ENCODE measurements around the gene FBXO46.

FBXO46 gene

GRCh38 chr19:45730368-45731288 is at the start of gene FBXO46:
FBXO46 (minus strand) TSS chr19:45730896; CDS start chr19:45713495, 17,401 bp downstream.
- DNase-seq (peak; percentile 94), ATAC-seq (peak; percentile 99)

- no peak for DNase-seq
- ATAC-seq: no peak
These were observed 49.4 kb upstream of the FBXO46 start for GRCh38 chr19:45780146-45780447.

DNA sequence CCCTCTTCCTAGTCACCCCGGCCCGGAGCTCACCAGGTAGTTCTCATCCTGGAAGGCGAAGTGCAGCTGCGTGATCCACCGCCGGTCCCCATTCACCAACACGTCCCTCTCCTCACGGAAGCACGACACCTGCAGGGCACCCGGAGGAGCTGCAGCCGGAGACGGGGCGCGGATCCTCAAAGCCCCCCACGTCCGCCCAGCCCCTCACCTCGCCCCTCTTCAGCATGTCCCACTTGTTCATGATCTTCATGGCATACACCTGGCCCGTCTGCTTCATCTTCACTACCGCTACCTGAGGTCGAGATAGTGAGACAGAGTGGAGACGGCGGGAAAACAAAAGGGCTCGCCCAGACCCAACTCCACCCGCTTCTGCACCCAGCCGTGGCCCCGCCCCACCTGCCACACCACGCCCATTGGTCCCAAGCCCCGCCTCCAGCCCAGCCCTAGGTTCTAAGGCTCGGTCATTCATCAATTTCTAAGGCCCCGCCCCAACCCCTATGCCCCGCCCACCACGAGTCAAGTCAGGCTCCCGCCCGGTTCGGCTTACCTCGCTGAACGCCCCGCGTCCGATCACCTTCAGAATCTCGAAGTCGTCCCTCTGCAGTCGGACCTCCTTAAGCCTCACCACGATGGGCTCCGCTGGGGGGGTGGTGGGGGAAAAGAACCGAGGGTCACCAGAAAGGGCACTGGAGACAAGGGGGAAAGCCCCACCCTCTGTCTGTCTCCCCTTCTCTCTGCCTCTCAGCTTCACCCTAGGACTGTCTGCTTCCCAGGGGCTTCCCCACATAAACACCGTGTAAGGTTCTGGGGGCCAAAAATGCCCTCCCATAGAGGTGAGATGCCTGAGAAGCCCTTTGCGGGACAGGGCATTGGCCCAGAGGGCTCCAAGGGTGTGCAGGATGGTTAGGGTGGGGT is 48.8 kb upstream of the FBXO46 start:
- DNase-seq (peak; percentile 93), ATAC-seq (peak; percentile 88)

- DNase-seq (no peak), ATAC-seq (no peak)
These were observed 47.4 kb upstream of the FBXO46 start for GRCh38 chr19:45778010-45778661.

- ATAC-seq (no peak), DNase-seq (no peak)
These were observed 46.8 kb upstream of the FBXO46 start for GRCh38 chr19:45777395-45777961.

DNA sequence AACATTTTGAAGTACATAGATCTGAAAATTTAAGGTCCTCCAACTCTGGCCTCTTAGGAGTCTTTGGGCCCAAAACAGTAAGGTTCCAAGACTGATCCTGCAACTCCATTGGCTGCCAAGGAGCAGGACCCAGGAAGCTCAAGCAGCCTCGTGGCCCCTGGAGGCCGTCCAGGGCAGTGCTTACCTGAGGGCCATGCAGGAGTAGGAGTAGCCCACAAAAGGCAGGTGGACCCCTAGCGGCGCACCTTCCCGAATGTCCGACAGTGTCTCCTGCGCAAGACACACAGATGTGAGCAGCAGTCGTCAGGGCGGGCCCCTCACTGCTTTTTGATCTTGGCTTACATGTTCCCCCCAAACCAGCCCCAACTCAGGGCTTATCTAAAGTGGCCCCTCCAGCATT is 44.1 kb upstream of the FBXO46 start:
- DNase-seq: no peak
- no peak for ATAC-seq

DNA sequence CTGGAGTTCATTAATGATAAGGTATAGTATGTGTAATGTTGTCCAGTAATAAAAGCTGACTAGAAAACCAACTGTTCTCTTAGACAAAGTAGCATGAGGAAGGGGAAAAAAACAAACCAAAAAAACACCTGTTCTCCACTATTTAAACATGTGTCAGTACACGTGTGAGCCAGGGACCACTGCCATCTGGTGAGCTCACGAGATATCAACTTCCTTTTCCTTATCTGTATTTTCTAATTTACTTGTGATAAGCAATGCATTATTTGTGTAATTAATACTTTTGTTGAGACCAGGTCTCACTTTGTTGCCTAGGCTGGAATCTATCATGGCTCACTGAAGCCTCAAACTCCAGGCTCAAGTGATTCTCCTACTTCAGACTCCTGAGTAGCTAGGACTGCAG is 42.7 kb upstream of the FBXO46 start:
- ATAC-seq: no peak
- no peak for DNase-seq

- DNase-seq: no peak
These were observed 42.2 kb upstream of the FBXO46 start for GRCh38 chr19:45772912-45773311.

DNA sequence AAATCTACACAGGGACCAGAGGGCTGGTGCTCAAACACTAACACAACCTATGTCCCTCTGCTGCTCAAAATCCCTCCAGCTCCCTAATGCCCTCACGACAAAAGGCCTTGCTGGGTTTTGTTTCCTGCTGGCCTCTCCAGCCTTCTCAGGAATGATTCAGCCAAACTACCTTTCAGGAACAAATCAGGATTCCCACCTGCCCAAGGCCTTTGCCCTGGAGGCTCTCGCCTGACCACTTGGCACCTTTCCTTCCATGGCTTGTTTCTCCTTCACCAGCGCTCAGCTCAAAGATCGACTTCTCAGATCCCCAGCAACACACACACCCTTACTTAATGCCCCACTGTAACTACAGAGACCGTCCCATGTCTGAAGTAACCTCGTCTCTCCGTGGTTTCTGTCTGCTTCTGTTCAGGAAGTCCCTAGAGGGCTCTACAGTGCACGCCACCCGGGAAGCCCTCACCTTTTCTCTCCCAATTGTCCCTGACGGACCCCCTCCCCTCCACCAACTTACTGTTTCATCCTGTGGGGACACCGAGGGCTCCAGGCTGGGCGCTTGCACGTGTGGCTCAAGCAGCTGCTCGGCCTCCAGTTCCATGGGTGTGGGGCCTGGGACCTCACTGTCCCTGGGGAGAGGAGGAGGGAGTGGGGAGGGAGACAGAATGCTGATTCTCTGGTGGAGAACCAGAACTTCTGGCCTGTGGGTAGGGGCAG is 41.6 kb upstream of the FBXO46 start:
- DNase-seq: no peak
- no peak for ATAC-seq

More at GRCh38 chr19:45772912-45773311, 42.2 kb upstream of the FBXO46 start:
- ATAC-seq: no peak

DNA sequence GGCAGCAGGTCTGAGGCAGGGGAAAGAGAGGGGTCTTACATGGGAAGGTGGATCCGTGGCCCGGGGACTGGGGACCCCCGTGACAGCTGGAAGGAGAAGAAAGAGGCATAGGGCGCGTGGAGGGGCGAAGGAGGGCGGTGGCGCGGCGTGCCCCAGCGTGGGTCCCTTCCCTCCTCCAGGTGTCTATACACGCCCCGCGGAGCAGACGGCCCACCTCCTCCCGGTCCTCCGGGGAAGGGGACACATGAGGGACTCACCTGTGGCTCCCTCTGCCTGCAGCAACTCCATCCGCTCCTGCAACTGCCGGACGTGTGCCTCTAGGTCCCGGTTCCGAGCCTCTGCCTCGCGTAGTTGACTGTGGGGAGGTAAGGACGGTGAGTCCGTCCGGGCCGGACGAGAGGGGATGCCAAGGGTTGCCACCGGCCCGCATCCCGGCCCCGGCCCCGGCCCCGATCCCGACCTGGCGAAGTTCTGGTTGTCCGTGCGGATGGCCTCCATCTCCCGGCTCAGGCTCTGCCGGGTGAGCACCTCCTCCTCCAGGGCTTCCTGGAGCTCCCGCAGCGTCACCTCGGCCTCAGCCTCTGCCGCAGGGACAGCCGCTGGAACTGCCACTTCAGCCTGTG is 40.7 kb upstream of the FBXO46 start:
- DNase-seq: no peak
- no peak for ATAC-seq

DNA sequence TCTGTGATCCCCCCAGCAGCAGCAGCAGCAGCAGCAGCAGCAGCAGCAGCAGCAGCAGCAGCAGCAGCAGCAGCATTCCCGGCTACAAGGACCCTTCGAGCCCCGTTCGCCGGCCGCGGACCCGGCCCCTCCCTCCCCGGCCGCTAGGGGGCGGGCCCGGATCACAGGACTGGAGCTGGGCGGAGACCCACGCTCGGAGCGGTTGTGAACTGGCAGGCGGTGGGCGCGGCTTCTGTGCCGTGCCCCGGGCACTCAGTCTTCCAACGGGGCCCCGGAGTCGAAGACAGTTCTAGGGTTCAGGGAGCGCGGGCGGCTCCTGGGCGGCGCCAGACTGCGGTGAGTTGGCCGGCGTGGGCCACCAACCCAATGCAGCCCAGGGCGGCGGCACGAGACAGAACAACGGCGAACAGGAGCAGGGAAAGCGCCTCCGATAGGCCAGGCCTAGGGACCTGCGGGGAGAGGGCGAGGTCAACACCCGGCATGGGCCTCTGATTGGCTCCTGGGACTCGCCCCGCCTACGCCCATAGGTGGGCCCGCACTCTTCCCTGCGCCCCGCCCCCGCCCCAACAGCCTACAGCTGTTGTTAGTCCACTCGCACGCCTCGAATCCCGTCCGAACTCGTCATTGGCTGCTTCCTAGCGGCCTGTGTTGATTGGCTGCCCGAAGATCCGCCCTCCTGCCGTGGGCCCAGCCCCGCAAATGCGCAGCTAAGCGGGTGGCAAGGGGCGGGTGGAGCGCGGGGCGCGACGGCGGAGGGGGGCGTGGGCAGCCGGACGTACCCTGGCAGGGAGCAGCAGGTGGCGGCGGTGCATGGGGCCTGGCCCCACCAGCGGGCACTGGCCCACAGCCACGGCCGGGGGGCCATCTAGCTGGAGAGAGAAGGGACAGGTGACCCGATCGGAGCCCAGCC is 39.8 kb upstream of the FBXO46 start:
- ATAC-seq: peak; percentile 68
- peak; percentile 92 for DNase-seq

- DNase-seq (peak; percentile 50), ATAC-seq (no peak)
These were observed 39.1 kb upstream of the FBXO46 start for GRCh38 chr19:45769821-45770191.

DNA sequence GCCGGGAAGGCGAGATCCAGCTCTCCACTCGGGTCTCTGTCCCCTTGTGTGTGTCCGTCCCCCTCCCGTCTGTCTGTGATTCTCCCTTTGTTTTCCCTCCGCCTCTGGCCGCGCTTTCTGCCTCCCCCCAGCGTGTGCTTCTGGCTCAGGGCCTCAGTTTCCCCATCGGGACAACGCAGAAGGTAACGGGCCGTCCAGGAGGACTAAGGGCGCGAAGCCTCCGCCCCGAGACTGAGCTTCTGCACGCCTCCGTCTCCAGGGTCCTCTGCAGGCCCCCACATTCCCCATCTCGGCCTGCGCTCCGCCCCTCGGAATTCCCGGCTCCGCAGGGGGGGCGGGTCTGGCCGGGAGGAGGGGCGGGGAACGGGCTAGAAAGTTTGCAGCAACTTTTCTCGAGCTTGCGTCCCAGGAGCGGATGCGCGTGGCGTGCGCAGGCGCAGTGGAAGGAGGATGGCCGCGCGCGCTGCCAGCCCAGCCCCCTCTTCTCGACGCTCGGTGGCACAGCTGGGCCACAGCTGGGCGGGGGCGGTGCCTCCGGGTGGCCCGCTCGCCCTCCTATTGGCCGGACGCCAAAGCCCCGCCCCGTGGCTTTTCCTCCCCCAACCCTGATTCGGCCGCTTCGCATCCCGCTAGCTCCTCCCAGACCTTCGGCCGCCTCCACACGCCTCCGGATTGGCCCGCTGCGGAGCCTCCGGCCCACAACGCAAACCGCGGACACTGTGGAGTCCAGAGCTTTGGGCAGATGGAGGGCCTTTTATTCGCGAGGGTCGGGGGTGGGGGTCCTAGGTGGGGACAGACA is 38.5 kb upstream of the FBXO46 start, which contains the start of gene SIX5:
Gene SIX5 (minus strand): TSS at position 269 of the 799 bp plus-strand sequence. CDS start 408 bp downstream, outside the sequence.
- DNase-seq: peak; percentile 98
- ATAC-seq: peak; percentile 66

DNA sequence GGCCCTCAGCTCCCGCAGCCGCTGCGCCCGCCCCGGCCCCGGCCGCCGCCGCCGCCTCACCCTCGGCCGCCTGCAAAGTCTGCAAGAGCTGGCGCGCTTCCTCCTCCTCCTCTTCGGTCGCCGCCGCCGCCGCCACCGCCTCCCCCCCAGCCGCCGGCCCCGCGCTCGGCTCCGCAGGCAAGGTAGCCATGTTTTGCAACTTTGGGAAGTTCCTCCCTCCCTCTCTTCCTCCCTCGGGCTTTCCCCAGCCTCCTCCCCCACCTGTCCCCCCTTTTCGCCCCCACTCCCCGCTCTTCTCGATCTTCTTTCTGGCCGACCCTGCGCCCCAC is 37.9 kb upstream of the FBXO46 start:
- no peak for DNase-seq
- ATAC-seq: no peak

DNA sequence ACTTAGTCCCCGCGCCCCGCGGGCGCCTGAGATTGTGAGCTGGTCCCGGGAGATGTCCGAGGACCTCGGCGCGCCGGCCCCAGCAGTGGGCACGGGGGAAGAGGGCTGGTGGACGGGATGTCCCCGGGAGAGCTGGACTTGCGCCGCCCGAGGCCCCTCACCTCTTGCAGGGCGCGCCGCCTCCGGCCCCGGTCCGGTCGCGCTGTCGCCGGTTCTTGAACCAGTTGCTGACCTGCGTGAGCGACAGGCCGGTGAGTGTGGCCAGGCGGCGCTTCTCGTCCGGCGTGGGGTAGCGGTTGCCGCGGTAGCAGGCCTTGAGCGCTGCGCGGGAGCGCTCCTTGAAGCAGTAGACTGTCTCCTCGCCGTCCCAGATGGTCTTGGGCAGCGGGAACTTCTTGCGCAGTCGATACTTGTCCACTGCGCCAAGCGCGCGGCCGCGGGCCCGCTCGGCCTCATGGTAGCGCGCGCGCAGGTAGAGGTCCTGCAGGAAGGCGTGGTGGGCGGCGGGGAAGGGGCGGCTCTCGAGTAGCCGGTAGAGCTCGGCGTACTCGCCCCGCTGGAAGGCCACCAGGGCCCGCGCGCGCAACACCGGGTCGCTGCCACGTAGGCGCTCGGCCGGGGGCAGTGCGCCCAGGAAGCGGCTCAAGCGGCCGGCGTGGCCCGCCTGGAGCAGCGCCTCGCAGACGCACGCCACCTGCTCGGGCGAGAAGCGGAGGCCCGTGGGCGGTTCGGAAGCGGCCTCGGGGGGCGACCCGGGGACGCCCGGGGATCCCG is 37.4 kb upstream of the FBXO46 start:
- ATAC-seq (no peak), DNase-seq (peak; percentile 58)

GRCh38 chr19:45767410-45767880 is 36.7 kb upstream of the FBXO46 start:
- no peak for DNase-seq
- ATAC-seq: no peak

DNA sequence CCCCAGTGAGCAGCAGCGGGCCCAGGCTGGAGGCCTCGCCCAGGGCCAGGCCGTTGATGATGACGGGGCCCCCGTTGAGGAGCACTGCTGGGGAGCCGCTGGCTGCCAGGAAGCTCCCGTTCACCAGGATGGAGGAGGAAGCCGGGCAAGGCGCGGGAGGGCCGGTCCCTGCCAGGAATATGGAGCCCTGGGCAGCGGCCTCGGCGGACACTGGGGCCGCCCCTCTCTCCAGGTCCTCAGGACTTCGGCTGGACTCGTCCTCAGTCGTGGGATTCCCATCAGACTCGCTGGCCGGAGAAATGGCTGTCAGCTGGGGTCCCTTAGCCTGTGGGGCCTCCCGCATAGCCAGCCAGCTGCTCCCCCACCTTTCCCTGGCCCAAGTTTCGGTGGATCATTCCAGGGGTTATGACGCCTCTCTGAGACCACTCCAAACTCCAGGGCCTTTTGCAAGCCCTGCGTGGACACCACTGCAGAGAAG is 36.2 kb upstream of the FBXO46 start:
- DNase-seq (no peak), ATAC-seq (no peak)

DNA sequence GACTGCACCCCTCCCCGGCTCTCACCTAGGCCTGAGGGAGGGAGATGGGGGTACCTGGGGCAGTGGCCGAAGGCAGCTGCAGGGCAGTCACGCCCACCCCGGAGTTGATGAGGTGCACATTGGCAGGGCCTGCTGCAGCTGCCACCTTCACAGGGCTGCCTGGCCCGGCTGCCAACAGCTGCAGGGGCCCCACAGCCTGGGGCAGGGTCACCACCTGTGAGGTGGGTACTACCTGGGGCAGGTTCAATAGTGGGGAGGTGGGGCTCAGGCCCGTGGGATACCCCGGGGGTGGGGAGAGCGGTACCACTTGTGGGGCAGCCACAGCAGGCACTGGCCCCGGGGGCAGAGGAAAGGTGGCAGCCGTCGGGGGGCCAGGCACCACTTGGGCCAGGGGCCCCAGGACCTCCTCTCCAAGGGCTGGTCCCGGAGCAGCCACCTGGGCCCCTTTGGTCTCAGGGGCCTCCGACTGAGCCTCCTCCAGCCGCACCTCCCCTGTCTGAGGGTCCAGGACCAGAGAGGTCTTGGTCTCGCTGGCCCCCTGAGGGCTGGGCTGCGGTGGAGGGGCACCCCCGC is 35.7 kb upstream of the FBXO46 start:
- ATAC-seq (no peak), DNase-seq (no peak)

Measured in stimulated activated naive CD8-positive, alpha-beta T cell treated with anti-CD3 and anti-CD28 coated beads, Interleukin-15, Interleukin-2, amounts not matched to agents 100 U/mL and 50 U/mL, for 24 hours (primary cell).